ENCODE data around the gene CEP152.

DNA sequence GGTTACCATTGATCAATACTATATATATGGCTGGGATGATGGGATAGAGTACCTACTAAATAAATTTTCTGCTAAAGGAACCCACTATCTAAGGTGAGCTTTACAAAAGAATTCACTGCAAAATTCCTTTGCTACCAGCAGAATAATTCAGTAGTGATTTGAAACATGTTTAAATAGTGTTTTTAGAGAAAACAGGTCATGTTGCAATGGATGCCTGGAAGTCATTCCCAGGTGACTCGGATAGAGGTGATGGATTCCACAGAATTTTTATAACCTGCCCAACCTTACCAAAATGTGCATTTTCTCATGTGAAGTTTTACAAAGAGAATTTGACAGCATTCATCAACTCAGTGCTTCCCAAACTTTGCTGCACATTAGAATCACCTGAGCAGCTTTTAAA is 53.2 kb downstream of the CEP152 start:
- TF ChIP-seq EZH2 (IDR thresholded peaks at IDR 0.05; ENCODE audit: borderline replicate concordance, low read depth, low read length) = no peak
- TF ChIP-seq, protein P1, sequence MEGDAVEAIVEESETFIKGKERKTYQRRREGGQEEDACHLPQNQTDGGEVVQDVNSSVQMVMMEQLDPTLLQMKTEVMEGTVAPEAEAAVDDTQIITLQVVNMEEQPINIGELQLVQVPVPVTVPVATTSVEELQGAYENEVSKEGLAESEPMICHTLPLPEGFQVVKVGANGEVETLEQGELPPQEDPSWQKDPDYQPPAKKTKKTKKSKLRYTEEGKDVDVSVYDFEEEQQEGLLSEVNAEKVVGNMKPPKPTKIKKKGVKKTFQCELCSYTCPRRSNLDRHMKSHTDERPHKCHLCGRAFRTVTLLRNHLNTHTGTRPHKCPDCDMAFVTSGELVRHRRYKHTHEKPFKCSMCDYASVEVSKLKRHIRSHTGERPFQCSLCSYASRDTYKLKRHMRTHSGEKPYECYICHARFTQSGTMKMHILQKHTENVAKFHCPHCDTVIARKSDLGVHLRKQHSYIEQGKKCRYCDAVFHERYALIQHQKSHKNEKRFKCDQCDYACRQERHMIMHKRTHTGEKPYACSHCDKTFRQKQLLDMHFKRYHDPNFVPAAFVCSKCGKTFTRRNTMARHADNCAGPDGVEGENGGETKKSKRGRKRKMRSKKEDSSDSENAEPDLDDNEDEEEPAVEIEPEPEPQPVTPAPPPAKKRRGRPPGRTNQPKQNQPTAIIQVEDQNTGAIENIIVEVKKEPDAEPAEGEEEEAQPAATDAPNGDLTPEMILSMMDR (IDR thresholded peaks at IDR 0.05 in 2 of 3, conservative IDR thresholded peaks at IDR 0.05 in 1 of 3; ENCODE audit: insufficient read depth in 2 of 3, low read depth in 1 of 3, low read length in 3 of 3) = no peak
- no peak for TF ChIP-seq POLR2AphosphoS5 (IDR thresholded peaks at IDR 0.05; ENCODE audit: control insufficient read depth, insufficient read depth, low read depth, low read length)
- TF ChIP-seq ZNF274 (IDR thresholded peaks at IDR 0.05; ENCODE audit: borderline replicate concordance, low read depth, low read length) = no peak
- TF ChIP-seq GATA2 (CRISPR knock-in tag; IDR thresholded peaks at IDR 0.05) = no peak
- TF ChIP-seq HDAC6 (IDR thresholded peaks at IDR 0.05; ENCODE audit: low read depth, low read length) = no peak
- TF ChIP-seq ZNF232 (CRISPR knock-in tag; IDR thresholded peaks at IDR 0.05) = no peak
- no peak for TF ChIP-seq PCBP2 (IDR thresholded peaks at IDR 0.05; ENCODE audit: low read depth, low read length, poor library complexity, severe bottlenecking)
- no peak for TF ChIP-seq LEF1 (IDR thresholded peaks at IDR 0.05)
- TF ChIP-seq RBBP5 (IDR thresholded peaks at IDR 0.05; ENCODE audit: borderline replicate concordance, insufficient read depth, low read length, poor library complexity, severe bottlenecking) = no peak
